Stomach (tissue), 9 donors: ENCODE results near the gene CIC. TPM values are rescaled to one million over a fixed set of nuclear protein-coding genes. Genes with fewer than 3 reads are reported as not detected.
A peak's percentile ranks its signal among the peaks of the same experiment; 100 is the strongest.

Experiments
- DNase-seq, 2 donors: peaks; one replicate each; pipeline versions ENCODE4 v3.0.0 to v3.0.0-alpha.2; 2013 to 2019
- H3K27ac ChIP-seq, 5 donors: fragments of 200-600 bp in 4 of 5; sonication (generic) in 4 of 5; one replicate each; pipeline ENCODE4 v1.5.1; 2013 to 2019; ENCODE audit warnings: mild to moderate bottlenecking in 1 of 5, moderate library complexity in 1 of 5
- H3K27me3 ChIP-seq, 3 donors: fragments of 200-600 bp; sonication (generic); one replicate each; pipeline ENCODE4 v1.5.1; 2017 to 2019; ENCODE audit warnings: mixed run types in 1 of 3
- H3K36me3 ChIP-seq, 4 donors: fragments of 200-600 bp; sonication (generic); 1 replicate in 3 of 4; 2 replicates in 1 of 4; pipeline ENCODE4 v1.5.1; 2016 to 2019
- H3K4me1 ChIP-seq, 4 donors: fragments of 200-600 bp; sonication (generic); one replicate each; pipeline ENCODE4 v1.5.1; 2016 to 2019
- H3K4me3 ChIP-seq, 4 donors: fragments of 200-600 bp; sonication (generic) in 3 of 4; one replicate each; pipeline ENCODE4 v1.5.1; 2016 to 2019; ENCODE audit warnings: mild to moderate bottlenecking in 1 of 4
- H3K9me3 ChIP-seq, 4 donors: fragments of 200-600 bp; sonication (generic); one replicate each; pipeline ENCODE4 v1.5.1; 2016 to 2019
- CTCF ChIP-seq, 7 experiments: fragments of 450-650 bp in 4 of 7; fragments of 200-600 bp in 3 of 7; sonication (generic) in 3 of 7; IDR thresholded peaks; one replicate each; pipeline ENCODE4 v1.5.1; 2016 to 2019; ENCODE audit warnings: antibody characterized with exemption in 7 of 7, control low read depth in 2 of 7, mild to moderate bottlenecking in 1 of 7
- EP300 ChIP-seq: sonication (generic); formaldehyde crosslinking; IDR thresholded peaks from one replicate; pipeline ENCODE4 v1.6.1; 2017; ENCODE audit warnings: antibody characterized with exemption
- POLR2A ChIP-seq, 4 donors: fragments of 450-650 bp; IDR thresholded peaks; one replicate each; pipeline ENCODE4 v1.6.1; 2016; ENCODE audit warnings: antibody characterized with exemption in 4 of 4, control low read depth in 2 of 4, mild to moderate bottlenecking in 1 of 4, moderate library complexity in 1 of 4
- POLR2AphosphoS5 ChIP-seq, 3 donors: sonication (generic); formaldehyde crosslinking; IDR thresholded peaks; one replicate each; pipeline ENCODE4 v1.6.1; 2016; ENCODE audit warnings: antibody characterized with exemption in 3 of 3
- WGBS, 5 donors: extraction: QIAGEN DNeasy Blood & Tissue Kit in 3 of 5; methylation state at CpG; one replicate each; pipeline versions ENCODE4 v1.1.5 to v1.1.7; 2013 to 2018; 5-methylcytosine and 5-hydroxymethylcytosine counted together
- intact Hi-C: fragments of 100-400 bp; cut with DNase I; formaldehyde crosslinking; loops from one replicate; pipeline ENCODE4 v1.15.1; 2023; ENCODE audit warnings: low total_unique reads
- polyA plus RNA-seq, 3 donors: library from polyadenylated mRNA; stranded (reverse); fragments of 200-250 nt; gene quantifications; one replicate each; pipeline ENCODE4 v1.2.3, GENCODE V29; 2013
- total RNA-seq, 5 donors: library from RNA; depleted of rRNA; stranded (reverse); fragments of >200 nt; gene quantifications; one replicate each; pipeline versions ENCODE4 v1.1.0 to v1.2.3, GENCODE V29; 2014 to 2016
- donor health status: healthy with polysubstance abuse.
- donor health status: Bipolar disorder and iron deficiency.
- donor health status: healthy.

Gene CIC
- total and polyA plus RNA-seq, 8 donors = 15.4 to 60.3 (median 26.6) TPM

GRCh38 chr19:42325896-42326771 lies 57.1 kb downstream of the CIC start:
- Histone ChIP-seq H3K27me3 (peaks cover 14 to 35% (median 17%) of the 10 kb centered on the region in 3 donors), H3K27ac (peak overlapping the region; percentile 70 to 87 (median 80)), H3K9me3 (no peaks in the 10 kb centered on the region), H3K4me1 (peaks cover 25 to 59% (median 39%) of the 10 kb centered on the region in 4 donors), H3K4me3 (peak overlapping the region; percentile 73 to 97 (median 88)), H3K36me3 (no peaks in the 10 kb centered on the region)
- intact Hi-C loops = loop anchor here (10.0 kb wide), 1 partner anchor 201 kb away; no protein-coding TSS in a partner anchor
- 3 to 7% (median 4%) methylated on average over 19 to 37 of the region's 37 CpGs for WGBS, 5 donors
- DNase-seq = peak; percentile 28 to 64
- TF ChIP-seq EP300 (no peak), POLR2A (IDR thresholded peaks at IDR 0.05) (no peak), POLR2AphosphoS5 (IDR thresholded peaks at IDR 0.05) (no peak), CTCF (IDR thresholded peaks at IDR 0.05) (no peak)

GRCh38 chr19:42326969-42327368 lies 57.9 kb downstream of the CIC start:
- H3K9me3 ChIP-seq = no peaks in the 10 kb centered on the region
- intact Hi-C loops = loop anchor here (10.0 kb wide), 1 partner anchor 202 kb away; no protein-coding TSS in a partner anchor
- DNase-seq = no peak
- H3K4me3 ChIP-seq = peak overlapping the region in 1 of 4 donors; percentile 73
- no peak for TF ChIP-seq POLR2AphosphoS5 (IDR thresholded peaks at IDR 0.05)
- TF ChIP-seq POLR2A (IDR thresholded peaks at IDR 0.05) = no peak
- no peak for TF ChIP-seq CTCF (IDR thresholded peaks at IDR 0.05)
- no peak for TF ChIP-seq EP300
- H3K4me1 ChIP-seq = peaks cover 25 to 59% (median 39%) of the 10 kb centered on the region in 4 donors
- peaks cover 14 to 31% (median 17%) of the 10 kb centered on the region in 3 donors for H3K27me3 ChIP-seq
- H3K36me3 ChIP-seq = no peaks in the 10 kb centered on the region
- no peak overlapping the region for H3K27ac ChIP-seq

- intact Hi-C loops = loop anchor here (10.0 kb wide), 1 partner anchor 203 kb away; no protein-coding TSS in a partner anchor
- H3K27me3 ChIP-seq = peaks cover 14 to 27% (median 17%) of the 10 kb centered on the region in 3 donors
- no peaks in the 10 kb centered on the region for H3K36me3 ChIP-seq
- 87 to 91% (median 89%) methylated on average over 5 of the region's 5 CpGs for WGBS, 5 donors
- peaks cover 25 to 59% (median 39%) of the 10 kb centered on the region in 4 donors for H3K4me1 ChIP-seq
- no peak overlapping the region for H3K27ac ChIP-seq
- H3K4me3 ChIP-seq = no peak overlapping the region
- no peak for DNase-seq
- TF ChIP-seq CTCF (IDR thresholded peaks at IDR 0.05) (no peak), EP300 (no peak), POLR2AphosphoS5 (IDR thresholded peaks at IDR 0.05) (no peak), POLR2A (IDR thresholded peaks at IDR 0.05) (no peak)
- H3K9me3 ChIP-seq = no peaks in the 10 kb centered on the region
Observed at GRCh38 chr19:42327381-42327780, 58.3 kb downstream of the CIC start.

GRCh38 chr19:42328106-42328505 lies 59.1 kb downstream of the CIC start:
- TF ChIP-seq EP300 = no peak
- TF ChIP-seq CTCF (IDR thresholded peaks at IDR 0.05) = no peak
- TF ChIP-seq POLR2AphosphoS5 (IDR thresholded peaks at IDR 0.05) = no peak
- TF ChIP-seq POLR2A (IDR thresholded peaks at IDR 0.05) = no peak
- intact Hi-C loops = loop anchor here (10.0 kb wide), 1 partner anchor 203 kb away; no protein-coding TSS in a partner anchor
- peaks cover 25 to 59% (median 39%) of the 10 kb centered on the region in 4 donors for H3K4me1 ChIP-seq
- no peaks in the 10 kb centered on the region for H3K36me3 ChIP-seq
- no peak overlapping the region for H3K4me3 ChIP-seq
- H3K27ac ChIP-seq = no peak overlapping the region
- no peaks in the 10 kb centered on the region for H3K9me3 ChIP-seq
- no peak for DNase-seq
- 44 to 67% (median 62%) methylated on average over 1 of the region's 1 CpG for WGBS, 5 donors
- H3K27me3 ChIP-seq = peaks cover 14 to 20% (median 17%) of the 10 kb centered on the region in 3 donors
